ENCODE measurements around the gene SAMD3. TPM values are rescaled to one million over a fixed set of nuclear protein-coding genes. Genes with fewer than 3 reads are reported as not detected.

The SAMD3 gene
- total RNA-seq, 1 experiment from 2014 or later, result 0.39 TPM

- Mint-ChIP-seq H3K27me3 (ENCODE audit: low read depth) (no peaks in the 10 kb centered on the region), H3K4me3 (no peak overlapping the region), H3K36me3 (ENCODE audit: insufficient read depth in 1 of 3, low read depth in 3 of 3) (peaks cover 19 to 40% (median 25%) of the 10 kb centered on the region in 3 experiments), H3K27ac (no peak overlapping the region), H3K4me1 (no peaks in the 10 kb centered on the region), H3K9me3 (peaks cover 21 to 33% of the 10 kb centered on the region in 2 experiments)
- WGBS (ENCODE audit: extremely low coverage, insufficient read length, low lambda C conversion rate), result no CpG with 5 or more reads among the region's 1 CpG
- no peak for TF ChIP-seq CTCF (conservative IDR thresholded peaks at IDR 0.05)
- no peak overlapping the region for H3K14ac ChIP-seq (ENCODE audit: insufficient read depth, low read length)
- H3K23me2 ChIP-seq (ENCODE audit: insufficient read length, low read depth, low read length, poor library complexity, severe bottlenecking), result no peaks in the 10 kb centered on the region
- no peak overlapping the region for H3K23ac ChIP-seq (ENCODE audit: insufficient read length, low read depth, low read length)
- no peak overlapping the region for H3K18ac ChIP-seq (ENCODE audit: insufficient read length, low read depth, low read length)
- H3K4ac ChIP-seq (ENCODE audit: low read depth, low read length), result no peak overlapping the region
- no peaks in the 10 kb centered on the region for H3K9me3 ChIP-seq (ENCODE audit: control insufficient read depth, low read depth, low read length)
- no peak overlapping the region for H4K5ac ChIP-seq (ENCODE audit: insufficient read length, low read depth, low read length)
- no peak overlapping the region for H4K8ac ChIP-seq (replicated peaks; ENCODE audit: insufficient read length, low read depth, low read length)
- no peaks in the 10 kb centered on the region for H3K27me3 ChIP-seq (ENCODE audit: insufficient read depth, low read length)
- DNase-seq, result no peak
- H2BK20ac ChIP-seq (ENCODE audit: low read depth, low read length, poor library complexity, severe bottlenecking), result no peak overlapping the region
- no peaks in the 10 kb centered on the region for H3K4me1 ChIP-seq (ENCODE audit: insufficient read depth, low read length)
- no peak overlapping the region for H2AK5ac ChIP-seq (ENCODE audit: insufficient read length, low read length)
- no peaks in the 10 kb centered on the region for H3K79me2 ChIP-seq (ENCODE audit: insufficient read depth, low read length)
- H2BK120ac ChIP-seq (ENCODE audit: low read depth, low read length, poor library complexity, severe bottlenecking), result no peak overlapping the region
- H2BK15ac ChIP-seq (ENCODE audit: low read depth, low read length), result no peak overlapping the region
- H4K91ac ChIP-seq (ENCODE audit: insufficient read length, low read depth, low read length), result no peak overlapping the region
- no peaks in the 10 kb centered on the region for H3K79me1 ChIP-seq (ENCODE audit: insufficient read depth, low read depth, low read length, poor library complexity, severe bottlenecking)
- H2AFZ ChIP-seq (ENCODE audit: low read length), result no peak overlapping the region
- H2BK5ac ChIP-seq (ENCODE audit: insufficient read length, low read length), result no peak overlapping the region
- H2BK12ac ChIP-seq (ENCODE audit: insufficient read length, low read depth, low read length), result no peak overlapping the region
- no peak overlapping the region for H3K9ac ChIP-seq (ENCODE audit: extremely low read depth, insufficient read length, low read length)
- H3K56ac ChIP-seq (ENCODE audit: insufficient read length, low read depth, low read length), result no peak overlapping the region
- no peaks in the 10 kb centered on the region for H4K20me1 ChIP-seq (ENCODE audit: control insufficient read depth, insufficient read depth, insufficient read length)
- H3K4me2 ChIP-seq (ENCODE audit: insufficient read depth, insufficient read length, low read length), result no peak overlapping the region
- no peak overlapping the region for H3T11ph ChIP-seq (ENCODE audit: low read length)
- no peak overlapping the region for H3K27ac ChIP-seq (ENCODE audit: insufficient read length, low read depth, low read length)
Observed at GRCh38 chr6:130259140-130259539, 36.4 kb upstream of the SAMD3 start.
